ENCODE data around the gene ABCB9.

- TF ChIP-seq CTCF (IDR thresholded peaks at IDR 0.05): no peak
- TF ChIP-seq EP300 (IDR thresholded peaks at IDR 0.05): no peak
Observed at GRCh38 chr12:122918827-122919226, 47.4 kb downstream of the ABCB9 start.

Data from suprapubic skin (tissue), 3 donors.